ENCODE data around the gene TAS2R40.

- no peak for TF ChIP-seq CTCF (IDR thresholded peaks at IDR 0.05)
- no peak for TF ChIP-seq EZH2phosphoT487 (IDR thresholded peaks at IDR 0.05)
Observed at GRCh38 chr7:143229054-143229790, 7.4 kb downstream of the TAS2R40 start.

All from neural progenitor cell (in vitro differentiated cells).